Activated CD4-positive, alpha-beta T cell treated with anti-CD3 and anti-CD28 coated beads, Interleukin-2, amount 10 ng/mL, durations not matched to agents 7 days and 5 days (primary cell): ENCODE measurements around the gene EFNB2. TPM values are rescaled to one million over a fixed set of nuclear protein-coding genes. Genes with fewer than 3 reads are reported as not detected.
A peak's percentile ranks its signal among the peaks of the same experiment; 100 is the strongest.

Source experiments
- CTCF ChIA-PET: fragments of 350-600 bp; sonication (Branson Sonifier 250); formaldehyde crosslinking; loops from one replicate; lab custom pipeline; 2021; ENCODE audit warnings: antibody characterized with exemption; lab: Charles Lee
- POLR2A ChIA-PET: fragments of 350-600 bp; sonication (Branson Sonifier 250); formaldehyde crosslinking; loops from one replicate; lab custom pipeline; 2021; ENCODE audit warnings: antibody characterized with exemption; lab: Charles Lee
- DNase-seq: peaks from one replicate; pipeline ENCODE4 v3.0.0-alpha.2; 2020
- H3K27ac Mint-ChIP-seq: one replicate; pipeline ENCODE4 v1.8.0; 2021; ENCODE audit warnings: mild to moderate bottlenecking, moderate library complexity, mixed read lengths
- H3K27me3 Mint-ChIP-seq: one replicate; pipeline ENCODE4 v1.8.0; 2021; ENCODE audit warnings: mixed read lengths
- H3K36me3 Mint-ChIP-seq: one replicate; pipeline ENCODE4 v1.8.0; 2021; ENCODE audit warnings: low read depth, mixed read lengths
- H3K4me1 Mint-ChIP-seq: one replicate; pipeline ENCODE4 v1.8.0; 2021; ENCODE audit warnings: mixed read lengths
- H3K4me3 Mint-ChIP-seq: one replicate; pipeline ENCODE4 v1.8.0; 2021; ENCODE audit warnings: mild to moderate bottlenecking, moderate library complexity, mixed read lengths
- H3K9me3 Mint-ChIP-seq: one replicate; pipeline ENCODE4 v1.8.0; 2021; ENCODE audit warnings: mixed read lengths
- total RNA-seq, 2 experiments: library from RNA; stranded (reverse); gene quantifications; one replicate each; pipeline ENCODE4 v1.2.3, GENCODE V29; 2021

The EFNB2 gene
- total RNA-seq, 2 experiments from 2014 or later: 0.04 to 0.10 TPM

DNA sequence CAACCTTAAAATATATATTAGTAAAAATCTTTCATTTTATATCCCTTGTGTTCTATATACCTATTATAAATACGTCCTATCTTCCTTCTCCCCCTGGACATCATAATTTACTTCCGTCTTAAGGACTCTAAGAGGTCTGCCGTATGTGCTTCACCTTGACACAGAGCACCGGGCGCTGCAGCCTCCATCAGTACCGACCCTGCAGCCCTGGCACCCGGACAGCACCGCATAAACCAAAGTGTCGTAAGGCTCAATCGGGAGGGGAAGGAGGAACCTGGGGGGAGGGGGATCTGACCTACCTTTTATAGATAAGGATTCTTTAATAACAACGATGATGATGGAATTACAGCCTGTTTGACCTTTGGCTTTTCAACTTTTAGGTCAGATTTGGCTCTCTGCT is 44.0 kb downstream of the EFNB2 start:
- H3K4me3 Mint-ChIP-seq: no peak overlapping the region
- H3K36me3 Mint-ChIP-seq: no peaks in the 10 kb centered on the region
- H3K27ac Mint-ChIP-seq: no peak overlapping the region
- peaks cover 55% of the 10 kb centered on the region for H3K27me3 Mint-ChIP-seq
- no peak for DNase-seq
- ChIA-PET POLR2A (no interaction called here), CTCF (no interaction called here)
- H3K9me3 Mint-ChIP-seq: no peaks in the 10 kb centered on the region
- H3K4me1 Mint-ChIP-seq: peaks cover 27% of the 10 kb centered on the region

DNA sequence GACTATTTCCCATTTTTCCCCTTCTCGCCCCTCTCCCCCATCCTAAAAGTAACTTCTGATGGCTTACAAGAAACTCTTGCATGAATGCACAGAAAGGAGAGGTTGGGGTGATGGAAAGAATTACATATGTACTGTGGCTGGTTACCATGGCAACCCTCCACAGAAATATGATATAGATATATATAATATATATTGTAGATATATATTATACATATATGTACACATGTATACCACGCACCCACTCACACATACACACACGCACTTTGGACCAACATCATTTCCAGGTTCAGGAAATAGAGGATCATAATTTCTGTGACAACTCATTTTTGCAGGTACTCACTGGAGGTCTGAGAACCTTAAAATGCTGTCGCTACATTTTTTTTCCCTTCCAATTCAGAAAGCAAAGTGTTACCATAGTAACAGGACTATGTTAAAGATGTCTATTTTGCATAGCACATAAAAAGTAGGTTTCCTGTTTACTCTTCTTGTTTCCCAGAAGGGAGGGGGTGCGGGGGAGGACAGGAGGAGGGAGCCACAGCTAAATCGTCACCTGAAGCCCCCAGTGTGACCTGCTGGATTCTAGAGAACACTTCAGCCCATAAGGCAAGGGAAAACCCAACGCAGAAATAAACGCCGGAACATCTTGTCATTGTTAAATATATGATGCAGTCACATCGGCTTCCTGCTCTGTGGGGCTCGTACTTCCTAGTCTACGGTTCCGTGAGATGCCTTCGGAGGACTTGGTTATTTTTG is 44.7 kb downstream of the EFNB2 start:
- ChIA-PET POLR2A (no interaction called here), CTCF (no interaction called here)
- Mint-ChIP-seq H3K36me3 (no peaks in the 10 kb centered on the region), H3K27ac (peak overlapping the region; percentile 28), H3K27me3 (peaks cover 51% of the 10 kb centered on the region), H3K4me1 (peaks cover 27% of the 10 kb centered on the region), H3K9me3 (no peaks in the 10 kb centered on the region), H3K4me3 (peak overlapping the region; percentile 52)
- peak; percentile 9 for DNase-seq

DNA sequence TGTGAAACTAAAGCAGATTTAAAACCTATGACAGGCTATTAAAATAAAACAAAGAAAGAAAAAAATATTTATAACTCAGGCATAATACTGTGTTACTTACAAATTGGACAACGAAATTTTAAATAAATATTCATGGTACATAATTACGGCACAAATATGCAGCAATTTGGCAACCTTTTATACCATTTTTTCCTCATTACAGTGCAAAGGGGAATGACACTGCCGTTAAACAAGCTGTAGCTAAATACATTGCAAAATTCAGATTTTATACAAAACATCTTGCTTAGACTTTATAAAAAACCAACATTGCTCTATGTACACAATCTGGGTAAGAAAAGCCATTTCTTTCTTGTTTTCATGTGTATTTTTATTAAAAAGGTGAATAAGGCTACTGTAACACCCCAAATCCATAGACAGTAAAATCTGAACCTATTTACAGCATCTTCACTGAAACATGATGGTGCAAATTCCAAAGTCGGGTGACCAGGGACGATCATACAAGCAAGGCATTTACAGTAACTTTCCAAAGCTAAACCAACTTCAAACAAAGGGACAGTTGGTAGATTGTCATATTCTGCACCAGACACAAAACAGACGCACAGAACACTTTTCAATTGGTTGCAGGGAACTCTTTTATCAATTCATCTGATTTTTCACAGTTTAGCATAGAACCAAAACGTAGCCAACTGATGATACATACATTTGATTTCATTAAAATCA is 45.5 kb downstream of the EFNB2 start:
- Mint-ChIP-seq H3K4me3 (no peak overlapping the region), H3K36me3 (no peaks in the 10 kb centered on the region), H3K27me3 (peaks cover 54% of the 10 kb centered on the region), H3K4me1 (peaks cover 27% of the 10 kb centered on the region), H3K9me3 (no peaks in the 10 kb centered on the region), H3K27ac (no peak overlapping the region)
- CTCF ChIA-PET: no interaction called here
- DNase-seq: no peak
- POLR2A ChIA-PET: no interaction called here

DNA sequence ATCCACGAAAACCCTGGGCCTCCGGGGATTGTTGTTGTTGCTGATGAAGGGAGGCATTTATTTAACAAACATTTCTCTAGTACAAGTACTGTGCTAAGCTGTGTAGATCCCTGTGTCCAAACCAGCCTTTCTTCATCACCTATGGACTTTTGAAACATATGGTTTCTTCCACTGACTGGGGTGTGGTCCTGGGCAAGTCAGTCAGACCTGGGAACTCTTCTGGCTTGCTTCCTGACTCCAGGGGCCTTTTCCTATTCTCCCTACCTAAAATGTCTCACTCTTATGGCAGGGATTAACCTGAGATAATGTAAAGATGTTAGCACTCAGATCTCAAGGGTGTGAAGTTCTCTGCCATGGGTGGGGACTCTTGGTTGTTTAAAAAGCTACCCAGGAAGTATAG is 46.8 kb downstream of the EFNB2 start:
- Mint-ChIP-seq H3K27ac (no peak overlapping the region), H3K27me3 (peaks cover 55% of the 10 kb centered on the region)

DNA sequence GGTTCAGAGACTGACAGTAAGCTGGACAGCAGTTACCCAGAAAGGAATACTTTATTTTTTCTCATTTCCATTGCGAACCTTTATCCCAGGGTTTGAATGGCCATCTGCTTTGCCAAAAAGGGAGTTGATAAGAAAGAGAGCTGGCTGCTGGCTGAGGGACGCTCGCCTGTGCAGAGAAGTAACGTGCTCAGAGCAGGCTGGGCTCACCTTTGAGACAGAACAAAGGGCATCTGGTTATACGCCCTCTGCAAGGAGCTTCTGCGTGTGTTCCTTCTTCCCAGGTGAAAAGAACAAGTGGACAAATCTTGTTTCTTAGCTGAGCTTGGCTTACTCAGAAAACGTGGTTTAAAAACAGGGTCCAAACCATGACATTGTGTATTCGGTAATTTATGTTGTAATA is 47.4 kb downstream of the EFNB2 start:
- ChIA-PET POLR2A (no interaction called here), CTCF (no interaction called here)
- DNase-seq: no peak
- Mint-ChIP-seq H3K27ac (no peak overlapping the region), H3K4me1 (peaks cover 17% of the 10 kb centered on the region), H3K27me3 (peaks cover 55% of the 10 kb centered on the region), H3K4me3 (no peak overlapping the region), H3K9me3 (no peaks in the 10 kb centered on the region), H3K36me3 (no peaks in the 10 kb centered on the region)

More for the DNA sequence above, 46.8 kb downstream of the EFNB2 start:
- Mint-ChIP-seq H3K36me3 (no peaks in the 10 kb centered on the region), H3K4me3 (no peak overlapping the region), H3K4me1 (peaks cover 23% of the 10 kb centered on the region), H3K9me3 (no peaks in the 10 kb centered on the region)
- no peak for DNase-seq
- ChIA-PET CTCF (no interaction called here), POLR2A (no interaction called here)

DNA sequence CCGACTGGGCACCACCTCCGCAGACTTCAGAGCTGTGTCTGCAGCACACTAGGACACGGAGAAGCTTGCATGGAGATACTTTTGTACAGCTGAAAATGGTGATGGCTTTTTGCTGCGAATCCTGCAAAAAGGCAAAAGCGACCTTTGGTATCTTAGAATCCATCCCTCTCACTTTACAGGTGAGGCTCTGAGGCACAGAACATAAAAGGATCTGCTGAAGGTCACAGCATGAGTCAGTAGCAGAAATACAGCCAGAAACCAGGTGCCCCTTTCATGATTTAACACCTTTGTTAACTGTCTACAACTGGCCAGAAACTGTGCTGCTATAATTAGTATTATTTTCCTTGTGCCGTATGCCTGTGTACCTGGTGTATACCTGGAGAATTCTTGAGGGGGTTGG is 48.3 kb downstream of the EFNB2 start:
- Mint-ChIP-seq H3K27ac (no peak overlapping the region), H3K27me3 (peaks cover 55% of the 10 kb centered on the region), H3K36me3 (no peaks in the 10 kb centered on the region), H3K4me1 (peaks cover 13% of the 10 kb centered on the region), H3K4me3 (no peak overlapping the region), H3K9me3 (no peaks in the 10 kb centered on the region)
- CTCF ChIA-PET: interaction anchor here (0.6 kb wide), 1 partner anchor 381 kb away, joined by 5 read pairs; no protein-coding TSS in a partner anchor
- POLR2A ChIA-PET: no interaction called here
- no peak for DNase-seq

DNA sequence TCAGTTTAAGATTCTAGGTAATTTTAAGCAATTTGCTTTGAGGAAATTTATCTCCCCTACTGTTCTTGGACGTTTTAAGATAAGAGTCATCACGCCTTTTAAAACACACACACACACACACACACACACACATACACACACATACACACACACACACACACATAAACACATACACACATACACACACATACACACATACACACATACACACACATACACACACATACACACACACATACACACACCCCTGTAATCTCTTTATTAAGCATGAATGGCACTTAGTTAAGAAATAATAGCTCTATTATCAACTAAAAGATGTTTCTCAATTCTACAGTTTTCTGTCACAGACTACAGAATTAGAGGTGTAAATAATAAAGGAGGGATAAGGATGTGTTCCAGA is 49.2 kb downstream of the EFNB2 start:
- Mint-ChIP-seq H3K27me3 (peaks cover 51% of the 10 kb centered on the region), H3K4me1 (peaks cover 6% of the 10 kb centered on the region), H3K4me3 (no peak overlapping the region), H3K9me3 (no peaks in the 10 kb centered on the region), H3K27ac (no peak overlapping the region), H3K36me3 (no peaks in the 10 kb centered on the region)
- DNase-seq: no peak
- ChIA-PET CTCF (no interaction called here), POLR2A (no interaction called here)

DNA sequence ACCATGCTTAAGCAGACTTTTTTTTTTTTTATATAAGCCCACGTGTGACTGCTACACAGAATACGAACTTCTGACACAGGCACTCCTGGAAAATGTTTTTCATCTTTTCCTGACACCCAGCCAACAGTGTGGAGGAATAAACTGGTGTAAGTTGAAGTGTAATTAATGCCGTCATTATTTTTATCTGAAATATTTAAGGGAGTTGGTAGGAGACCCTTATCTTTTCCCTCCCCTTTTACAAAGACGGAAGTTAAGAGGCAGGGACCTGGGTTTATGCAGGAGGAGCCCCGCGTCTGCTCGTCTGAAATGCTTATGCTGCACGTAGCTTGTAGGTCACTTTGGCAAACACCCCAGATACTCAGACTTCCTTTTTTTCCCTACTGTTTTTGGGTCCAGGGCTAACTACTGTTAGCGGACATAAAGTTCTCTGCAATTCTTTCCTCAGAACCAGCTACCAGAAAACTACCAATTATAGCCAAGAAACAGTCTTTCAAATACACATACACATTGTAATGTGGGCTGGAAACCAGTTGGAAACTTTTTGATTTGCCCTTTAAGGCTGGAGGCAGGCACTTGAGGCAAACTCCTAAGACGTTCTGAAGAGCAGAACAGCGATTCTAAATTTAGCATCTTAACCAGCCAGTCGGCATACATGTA is 50.8 kb downstream of the EFNB2 start:
- ChIA-PET POLR2A (no interaction called here), CTCF (interaction anchor here (1.1 kb wide), 1 partner anchor 9 kb away, joined by 4 read pairs; no protein-coding TSS in a partner anchor)
- no peak for DNase-seq
- Mint-ChIP-seq H3K27me3 (peaks cover 43% of the 10 kb centered on the region), H3K27ac (no peak overlapping the region), H3K9me3 (no peaks in the 10 kb centered on the region), H3K4me1 (no peaks in the 10 kb centered on the region), H3K36me3 (no peaks in the 10 kb centered on the region), H3K4me3 (no peak overlapping the region)

DNA sequence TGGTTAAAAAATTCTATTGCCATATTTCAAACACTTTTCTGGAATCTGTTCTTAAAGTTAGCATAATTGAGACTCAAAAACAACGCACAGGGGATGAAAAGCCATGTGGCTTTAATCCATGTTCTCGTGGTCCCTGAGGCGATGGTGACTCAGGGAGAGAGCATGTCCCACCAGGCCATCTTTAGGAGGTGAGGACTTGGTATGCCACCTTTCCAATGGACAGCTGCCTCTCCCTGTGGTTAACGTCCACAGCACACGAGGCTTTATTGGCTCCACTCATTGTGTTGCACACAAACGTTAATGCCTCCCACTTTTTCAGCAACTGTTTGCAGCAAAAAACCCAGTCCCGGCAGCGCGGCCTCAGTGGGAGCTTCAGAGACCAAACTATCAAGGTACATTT is 51.4 kb downstream of the EFNB2 start:
- H3K4me3 Mint-ChIP-seq: no peak overlapping the region
- CTCF ChIA-PET: interaction anchor here (1.1 kb wide), 1 partner anchor 10 kb away, joined by 4 read pairs; no protein-coding TSS in a partner anchor
- no peaks in the 10 kb centered on the region for H3K9me3 Mint-ChIP-seq
- POLR2A ChIA-PET: no interaction called here
- peaks cover 39% of the 10 kb centered on the region for H3K27me3 Mint-ChIP-seq
- no peaks in the 10 kb centered on the region for H3K4me1 Mint-ChIP-seq
- H3K36me3 Mint-ChIP-seq: no peaks in the 10 kb centered on the region
- no peak for DNase-seq
- no peak overlapping the region for H3K27ac Mint-ChIP-seq

DNA sequence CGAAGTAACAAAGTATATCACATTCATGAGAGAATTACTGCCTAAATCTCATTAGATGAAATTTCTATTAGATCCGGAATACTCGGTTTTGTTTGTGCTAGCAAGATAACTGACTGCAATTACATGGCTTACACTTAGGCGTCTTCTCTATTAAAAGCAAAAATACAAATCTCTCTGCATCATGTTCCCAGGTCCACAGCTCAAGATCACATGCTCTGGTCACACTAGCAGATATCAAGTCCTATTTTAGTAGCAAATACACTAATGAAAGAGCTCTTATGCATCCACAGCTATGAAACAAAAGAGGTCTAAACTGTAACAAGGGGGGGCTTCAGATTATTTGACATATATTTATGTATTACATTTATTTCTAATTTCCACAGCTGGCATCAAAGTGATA is 53.5 kb downstream of the EFNB2 start:
- Mint-ChIP-seq H3K4me3 (no peak overlapping the region), H3K27ac (no peak overlapping the region), H3K27me3 (peaks cover 35% of the 10 kb centered on the region), H3K36me3 (no peaks in the 10 kb centered on the region), H3K4me1 (no peaks in the 10 kb centered on the region), H3K9me3 (no peaks in the 10 kb centered on the region)
- DNase-seq: no peak
- ChIA-PET POLR2A (no interaction called here), CTCF (no interaction called here)

DNA sequence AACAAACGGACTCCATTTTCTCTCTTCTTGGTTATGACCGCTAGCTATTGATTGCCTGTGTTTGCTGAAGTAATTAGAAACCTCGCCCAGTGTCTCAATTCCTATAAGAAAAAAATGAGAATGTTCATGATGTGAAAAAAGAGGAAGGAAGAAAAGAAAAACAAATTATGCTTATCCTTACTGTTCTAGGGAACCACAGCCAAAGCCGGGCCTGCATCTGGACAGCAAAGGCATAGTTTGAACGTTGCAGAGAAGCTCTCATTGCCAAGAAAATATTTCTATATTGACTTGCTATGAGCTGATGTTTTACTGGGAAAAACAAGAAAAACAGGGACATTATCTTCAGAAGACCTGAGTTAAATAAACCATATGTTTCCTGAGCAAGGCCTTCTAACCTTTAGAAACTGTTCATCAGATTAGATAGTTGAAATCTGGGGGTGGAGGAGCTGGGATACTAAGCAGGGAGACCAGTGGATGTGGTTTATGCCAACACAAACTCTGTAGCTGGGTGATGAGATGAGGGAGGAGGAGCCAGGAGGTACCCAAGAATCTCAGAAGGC is 55.0 kb downstream of the EFNB2 start:
- no peak for DNase-seq
- CTCF ChIA-PET: no interaction called here

DNA sequence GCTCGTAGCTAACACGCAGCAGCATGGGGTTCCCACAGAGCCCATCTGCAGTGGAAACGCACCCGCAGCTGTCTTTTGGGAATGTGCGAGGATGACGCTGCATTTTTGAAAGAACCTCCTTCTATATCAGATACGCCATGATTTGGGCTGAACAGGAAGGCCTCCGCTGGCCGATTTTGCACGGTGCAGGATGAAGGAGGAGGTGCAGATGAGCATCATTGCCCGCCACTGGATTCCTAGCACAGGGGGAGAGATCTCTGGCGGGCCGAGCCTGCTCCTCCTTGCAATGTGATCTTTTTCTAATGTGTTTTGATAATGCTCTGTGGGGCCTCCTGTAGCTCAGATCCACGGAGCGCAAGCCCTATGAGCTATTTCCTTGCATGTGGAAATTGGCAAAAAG is 55.5 kb downstream of the EFNB2 start:
- no peak overlapping the region for H3K4me3 Mint-ChIP-seq
- peaks cover 21% of the 10 kb centered on the region for H3K27me3 Mint-ChIP-seq
- no peaks in the 10 kb centered on the region for H3K36me3 Mint-ChIP-seq
- no peak for DNase-seq
- no peaks in the 10 kb centered on the region for H3K4me1 Mint-ChIP-seq
- no peaks in the 10 kb centered on the region for H3K9me3 Mint-ChIP-seq
- CTCF ChIA-PET: no interaction called here
- POLR2A ChIA-PET: no interaction called here
- no peak overlapping the region for H3K27ac Mint-ChIP-seq

More for the DNA sequence above, 55.0 kb downstream of the EFNB2 start:
- H3K4me1 Mint-ChIP-seq: no peaks in the 10 kb centered on the region
- H3K27ac Mint-ChIP-seq: no peak overlapping the region
- peaks cover 26% of the 10 kb centered on the region for H3K27me3 Mint-ChIP-seq
- no peak overlapping the region for H3K4me3 Mint-ChIP-seq
- no peaks in the 10 kb centered on the region for H3K9me3 Mint-ChIP-seq
- H3K36me3 Mint-ChIP-seq: no peaks in the 10 kb centered on the region
- POLR2A ChIA-PET: no interaction called here

DNA sequence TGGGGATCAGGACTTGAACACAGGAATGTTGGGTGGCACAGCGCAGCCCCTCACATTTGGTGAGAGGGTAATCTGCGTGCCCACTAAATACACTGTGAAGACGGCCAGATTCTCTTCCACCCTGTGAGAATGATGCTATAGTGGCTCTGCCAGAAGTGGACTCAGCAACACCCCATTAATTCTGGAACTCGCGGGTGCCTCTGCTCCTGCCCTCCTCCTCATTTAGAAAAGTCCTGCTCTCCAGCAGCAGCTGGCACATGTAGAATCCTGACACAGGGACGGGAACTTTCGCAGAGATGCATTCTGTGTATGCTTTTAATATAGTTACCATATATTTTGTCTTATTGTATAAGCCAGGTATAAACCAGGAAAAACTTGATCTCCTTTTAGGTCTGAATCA is 57.3 kb downstream of the EFNB2 start:
- Mint-ChIP-seq H3K27me3 (peaks cover 10% of the 10 kb centered on the region), H3K4me1 (no peaks in the 10 kb centered on the region), H3K9me3 (no peaks in the 10 kb centered on the region), H3K36me3 (no peaks in the 10 kb centered on the region), H3K4me3 (no peak overlapping the region), H3K27ac (no peak overlapping the region)
- DNase-seq: no peak
- CTCF ChIA-PET: no interaction called here
- POLR2A ChIA-PET: no interaction called here
